Stimulated activated CD4-positive, alpha-beta T cell treated with anti-CD3 and anti-CD28 coated beads, TNF-alpha, amount 100 ng/mL, for 48 hours (primary cell): ENCODE measurements around the gene UGGT1.
A peak's percentile ranks its signal among the peaks of the same experiment; 100 is the strongest.
"Not testable (repeated sequence)": the region's sequence is repeated elsewhere in the genome, so short reads cannot be mapped to it uniquely, and the experiment has no call there.

Experiments used
- DNase-seq, 3 donors: peaks; one replicate each; pipeline ENCODE4 v3.0.0-alpha.2; 2020; ENCODE audit warnings: low read depth in 3 of 3

Gene UGGT1

DNA sequence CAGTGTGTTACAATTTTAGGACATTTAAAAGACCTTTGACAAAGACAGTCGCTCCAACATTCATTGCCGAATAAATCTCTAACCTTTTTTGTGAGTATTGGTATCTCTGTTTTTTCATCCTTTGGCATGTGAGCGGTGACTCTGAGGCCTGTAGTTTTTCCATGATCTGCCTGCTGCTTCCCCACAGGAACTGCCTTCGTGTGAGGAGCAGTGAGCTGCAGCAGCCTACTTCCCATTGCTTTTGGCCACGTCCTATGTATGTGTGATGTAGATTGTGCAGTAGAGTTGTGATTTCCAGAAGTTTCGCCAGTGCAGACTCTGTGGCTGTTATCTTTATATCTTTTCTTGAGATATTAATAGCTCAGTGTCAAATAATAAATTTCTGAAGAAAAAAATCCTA lies 79.8 kb downstream of the UGGT1 start:
- DNase-seq, result no peak

DNA sequence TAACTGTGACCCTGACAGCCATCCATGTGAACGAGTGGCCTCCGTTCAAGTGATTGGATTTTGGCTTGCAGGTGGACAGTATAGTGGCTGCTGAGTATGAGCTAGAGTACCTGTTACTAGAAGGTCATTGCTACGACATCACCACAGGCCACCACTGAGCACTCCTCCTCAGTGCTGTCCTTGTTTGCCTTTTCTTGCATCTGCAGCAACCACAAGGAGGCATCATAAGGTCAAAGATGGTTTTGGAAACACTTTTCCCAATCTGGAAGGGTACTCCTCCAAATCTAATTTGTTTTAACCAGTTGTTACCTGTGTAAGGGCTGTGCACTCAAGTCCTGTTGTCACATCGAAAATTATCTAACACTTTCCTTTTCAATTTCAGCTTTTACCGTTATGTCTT lies 81.2 kb downstream of the UGGT1 start:
- no peak for DNase-seq

- not testable (repeated sequence) for DNase-seq
These were observed 83.1 kb downstream of the UGGT1 start for GRCh38 chr2:128174067-128174466.

GRCh38 chr2:128177315-128177714 lies 86.3 kb downstream of the UGGT1 start:
- DNase-seq, result no peak

DNA sequence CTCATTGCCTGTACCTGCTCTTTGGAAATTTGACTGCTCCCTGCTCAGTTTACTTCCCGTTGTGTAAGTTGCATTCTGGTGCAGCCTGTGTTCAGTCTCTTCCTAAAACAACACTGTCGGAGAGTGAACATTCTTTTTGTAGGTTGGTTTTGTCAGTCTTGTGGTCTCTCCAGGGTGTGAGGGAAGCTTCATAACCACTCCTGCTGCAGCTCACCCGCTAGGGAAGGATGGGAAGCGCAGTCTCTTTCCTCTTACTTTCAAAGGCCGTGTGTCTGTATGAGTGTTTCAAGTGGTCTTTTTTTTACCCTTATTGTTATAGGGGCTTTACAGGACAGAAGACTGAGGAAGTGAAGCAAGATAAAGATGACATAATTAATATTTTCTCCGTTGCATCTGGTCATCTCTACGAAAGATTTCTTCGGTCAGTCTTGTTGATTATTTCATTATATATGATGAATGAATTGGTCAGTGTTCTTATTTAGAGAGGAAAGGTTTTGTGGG lies 87.2 kb downstream of the UGGT1 start:
- no peak for DNase-seq

GRCh38 chr2:128178650-128179460 lies 87.9 kb downstream of the UGGT1 start:
- peak; percentile 13 to 28 (median 13) for DNase-seq

DNA sequence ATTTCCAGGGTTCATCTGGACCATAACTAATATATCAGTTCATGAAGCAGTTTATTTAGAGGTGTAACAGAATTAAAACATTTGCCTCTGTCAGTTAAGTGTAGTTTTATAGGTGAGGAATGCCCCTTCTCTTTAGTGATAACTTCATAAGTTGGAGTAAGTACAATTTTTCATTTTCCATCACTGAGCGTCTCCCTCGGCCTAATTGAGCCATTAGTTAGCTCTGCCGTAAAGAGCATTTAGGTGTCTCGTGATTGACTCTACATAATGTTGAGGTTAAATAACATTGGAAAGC lies 88.4 kb downstream of the UGGT1 start:
- no peak for DNase-seq

- no peak for DNase-seq
These were observed 89.0 kb downstream of the UGGT1 start for GRCh38 chr2:128180031-128180430.

- DNase-seq, result no peak
These were observed 94.6 kb downstream of the UGGT1 start for GRCh38 chr2:128185576-128185975.

DNA sequence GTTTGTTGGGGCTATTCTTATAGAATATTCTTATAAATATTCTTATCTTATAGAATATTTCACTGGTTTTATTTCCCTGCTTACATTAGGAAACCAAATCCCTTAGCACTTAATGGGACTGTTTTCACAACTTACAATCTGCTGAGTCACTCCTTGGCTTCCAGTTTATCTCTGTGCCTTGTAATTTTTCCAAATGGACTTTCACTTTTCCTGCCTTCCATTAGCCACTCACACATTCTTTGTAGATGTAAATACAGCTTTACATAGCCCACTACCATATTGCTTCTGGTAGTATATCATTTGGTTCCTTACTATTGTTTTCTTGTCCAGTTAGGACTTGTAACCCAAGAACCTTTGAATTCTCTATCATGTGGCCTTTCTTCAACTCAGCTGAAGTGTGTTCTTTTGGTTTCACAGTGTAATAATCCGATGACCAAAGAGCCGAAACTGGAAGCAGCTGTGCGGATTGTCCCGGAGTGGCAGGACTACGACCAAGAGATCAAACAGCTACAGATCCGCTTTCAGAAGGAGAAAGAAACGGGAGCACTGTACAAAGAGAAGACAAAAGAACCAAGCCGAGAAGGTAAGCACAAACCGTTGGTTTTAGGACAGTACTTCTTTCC lies 96.1 kb downstream of the UGGT1 start:
- DNase-seq, result no peak

GRCh38 chr2:128195435-128195984 lies 104.5 kb downstream of the UGGT1 start:
- DNase-seq, result no peak

GRCh38 chr2:128196026-128196425 lies 105.0 kb downstream of the UGGT1 start:
- no peak for DNase-seq

- DNase-seq, result no peak
These were observed 105.5 kb downstream of the UGGT1 start for GRCh38 chr2:128196471-128196931.

- no peak for DNase-seq
These were observed 106.1 kb downstream of the UGGT1 start for GRCh38 chr2:128197059-128197458.

GRCh38 chr2:128198656-128199055 lies 107.7 kb downstream of the UGGT1 start:
- DNase-seq, result no peak

DNA sequence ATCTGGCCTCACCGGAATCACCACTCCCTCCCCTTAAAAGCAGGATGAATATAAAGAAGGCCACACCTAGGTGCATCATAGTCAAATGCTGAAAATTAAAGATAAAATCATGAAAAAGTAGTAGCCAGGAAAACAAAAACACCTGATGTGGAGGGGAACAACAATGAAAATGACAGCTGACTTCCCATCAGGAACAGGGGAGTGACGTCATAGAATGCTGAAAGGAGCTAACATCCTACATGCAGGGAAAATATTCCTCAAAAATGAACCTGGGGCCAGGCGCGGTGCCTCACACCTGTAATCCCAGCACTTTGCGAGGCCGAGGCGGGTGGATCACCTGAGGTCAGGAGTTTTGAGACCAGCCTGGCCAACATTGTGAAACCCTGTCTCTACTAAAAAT lies 108.1 kb downstream of the UGGT1 start:
- no peak for DNase-seq

GRCh38 chr2:128202791-128203190 lies 111.8 kb downstream of the UGGT1 start:
- DNase-seq, result no peak

GRCh38 chr2:128206245-128206644 lies 115.2 kb downstream of the UGGT1 start:
- no peak for DNase-seq

GRCh38 chr2:128208023-128208422 lies 117.0 kb downstream of the UGGT1 start:
- DNase-seq, result no peak

DNA sequence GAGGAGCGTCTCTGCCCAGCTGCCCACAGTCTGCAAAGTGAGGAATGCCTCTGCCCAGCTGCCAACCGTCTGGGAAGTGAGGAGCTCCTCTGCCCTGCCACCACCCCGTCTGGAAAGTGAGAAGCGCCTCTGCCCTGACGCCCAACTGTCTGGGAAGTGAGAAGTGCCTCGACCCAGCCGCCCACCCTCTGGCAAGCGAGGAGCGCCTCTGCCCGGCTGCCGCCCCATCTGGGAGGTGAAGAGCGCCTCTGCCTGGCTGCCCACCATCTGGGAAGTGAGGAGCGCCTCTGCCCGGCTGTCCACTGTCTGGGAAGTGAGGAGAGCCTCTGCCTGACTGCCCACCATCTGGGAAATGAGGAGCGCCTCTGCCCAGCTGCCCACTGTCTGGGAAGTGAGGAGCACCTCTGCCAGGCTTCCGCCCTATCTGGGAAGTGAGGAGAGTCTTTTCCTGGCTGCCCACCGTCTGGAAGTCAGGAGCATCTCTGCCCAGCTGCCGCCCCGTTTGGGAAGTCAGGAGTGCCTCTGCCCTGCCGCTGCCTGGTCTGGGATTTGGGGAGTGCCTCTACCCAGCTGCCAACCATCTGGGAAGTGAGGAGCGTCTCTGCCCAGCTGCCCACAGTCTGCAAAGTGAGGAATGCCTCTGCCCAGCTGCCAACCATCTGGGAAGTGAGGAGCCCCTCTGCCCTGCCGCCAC lies 117.8 kb downstream of the UGGT1 start:
- not testable (repeated sequence) for DNase-seq

DNA sequence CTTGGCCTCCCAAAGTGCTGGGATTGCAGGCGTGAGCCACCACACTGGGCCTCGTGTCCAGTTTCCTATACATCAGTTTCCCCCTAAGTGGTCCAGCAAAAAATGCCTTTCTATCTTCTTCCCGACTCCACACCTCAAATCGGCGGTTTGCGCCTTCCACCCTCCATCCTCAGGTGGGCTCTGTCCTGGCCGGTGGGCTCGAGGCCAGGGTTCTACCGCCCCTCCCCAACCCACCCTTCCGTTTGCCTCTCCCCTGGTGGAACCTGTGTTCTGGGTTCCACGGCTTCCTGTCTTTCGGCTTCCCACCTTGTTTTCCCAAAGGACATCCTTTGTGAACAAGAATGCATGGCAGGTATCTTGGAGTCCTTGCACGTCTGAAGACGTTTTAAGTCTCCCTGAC lies 123.3 kb downstream of the UGGT1 start:
- DNase-seq, result no peak

- no peak for DNase-seq
These were observed 124.0 kb downstream of the UGGT1 start for GRCh38 chr2:128214866-128215460.
